Measurements from ENCODE around the gene RGL1. TPM values are rescaled to one million over a fixed set of nuclear protein-coding genes. Genes with fewer than 3 reads are reported as not detected.

The RGL1 gene
- total RNA-seq, 1 experiment from 2014 or later, result 74.0 TPM

GRCh38 chr1:183764981-183765380 is 39.9 kb upstream of the RGL1 start:
- intact Hi-C loops (cut with micrococcal nuclease; ENCODE audit: unreplicated experiment), result no loop called here
- no peak overlapping the region for H3K4me3 ChIP-seq (ENCODE audit: low read depth, low read length, poor library complexity, severe bottlenecking)
- H3K36me3 ChIP-seq (ENCODE audit: insufficient read depth, low read length, poor library complexity, severe bottlenecking), result no peaks in the 10 kb centered on the region
- H3K27ac ChIP-seq (ENCODE audit: low read depth, low read length, poor library complexity, severe bottlenecking), result no peak overlapping the region
- no peak for TF ChIP-seq CTCF (conservative IDR thresholded peaks at IDR 0.05; ENCODE audit: low read depth, low read length)
- H3K9me3 ChIP-seq (ENCODE audit: low read depth, low read length, poor library complexity, severe bottlenecking), result peaks cover 27% of the 10 kb centered on the region
- BruUV-seq (replicated peaks), result no TSS peak
- CTCF ChIA-PET, result no interaction called here
- H3K4me1 ChIP-seq (ENCODE audit: insufficient read depth, low read length, poor library complexity, severe bottlenecking), result no peaks in the 10 kb centered on the region
- DNase-seq (ENCODE audit: low spot score), result no peak
- POLR2A ChIA-PET (ENCODE audit: low non-redundant PET), result no interaction called here
- H3K27me3 ChIP-seq (replicated peaks; ENCODE audit: insufficient read depth, low read depth, low read length, poor library complexity), result no peaks in the 10 kb centered on the region

GRCh38 chr1:183769956-183770815 is 34.7 kb upstream of the RGL1 start:
- no peak overlapping the region for H3K4me3 ChIP-seq (ENCODE audit: low read depth, low read length, poor library complexity, severe bottlenecking)
- H3K4me1 ChIP-seq (ENCODE audit: insufficient read depth, low read length, poor library complexity, severe bottlenecking), result no peaks in the 10 kb centered on the region
- H3K27ac ChIP-seq (ENCODE audit: low read depth, low read length, poor library complexity, severe bottlenecking), result no peak overlapping the region
- CTCF ChIA-PET, result no interaction called here
- intact Hi-C loops (cut with micrococcal nuclease; ENCODE audit: unreplicated experiment), result loop anchor here (10.0 kb wide), 1 partner anchor 1915 kb away; no protein-coding TSS in a partner anchor
- no peak for TF ChIP-seq CTCF (conservative IDR thresholded peaks at IDR 0.05; ENCODE audit: low read depth, low read length)
- TF ChIP-seq EZH2 (IDR thresholded peaks at IDR 0.05; ENCODE audit: borderline replicate concordance, low read depth, low read length, poor library complexity, severe bottlenecking), result no peak
- no TSS peak for BruUV-seq (replicated peaks)
- DNase-seq (ENCODE audit: low spot score), result no peak
- H3K9me3 ChIP-seq (ENCODE audit: low read depth, low read length, poor library complexity, severe bottlenecking), result peaks cover 31% of the 10 kb centered on the region
- no peaks in the 10 kb centered on the region for H3K27me3 ChIP-seq (replicated peaks; ENCODE audit: insufficient read depth, low read depth, low read length, poor library complexity)
- peaks cover 12% of the 10 kb centered on the region for H3K36me3 ChIP-seq (ENCODE audit: insufficient read depth, low read length, poor library complexity, severe bottlenecking)
- POLR2A ChIA-PET (ENCODE audit: low non-redundant PET), result no interaction called here

GRCh38 chr1:183770816-183771128 is 34.1 kb upstream of the RGL1 start:
- H3K9me3 ChIP-seq (ENCODE audit: low read depth, low read length, poor library complexity, severe bottlenecking), result peaks cover 33% of the 10 kb centered on the region

More at GRCh38 chr1:183770816-183771128, 34.1 kb upstream of the RGL1 start:
- Histone ChIP-seq H3K36me3 (ENCODE audit: insufficient read depth, low read length, poor library complexity, severe bottlenecking) (peaks cover 17% of the 10 kb centered on the region), H3K4me1 (ENCODE audit: insufficient read depth, low read length, poor library complexity, severe bottlenecking) (no peaks in the 10 kb centered on the region), H3K27ac (ENCODE audit: low read depth, low read length, poor library complexity, severe bottlenecking) (no peak overlapping the region), H3K4me3 (ENCODE audit: low read depth, low read length, poor library complexity, severe bottlenecking) (no peak overlapping the region), H3K27me3 (replicated peaks; ENCODE audit: insufficient read depth, low read depth, low read length, poor library complexity) (no peaks in the 10 kb centered on the region)
- ChIA-PET CTCF (no interaction called here), POLR2A (ENCODE audit: low non-redundant PET) (no interaction called here)
- intact Hi-C loops (cut with micrococcal nuclease; ENCODE audit: unreplicated experiment), result loop anchor here (10.0 kb wide), 1 partner anchor 1914 kb away; no protein-coding TSS in a partner anchor
- BruUV-seq (replicated peaks), result no TSS peak
- no peak for DNase-seq (ENCODE audit: low spot score)
- no peak for TF ChIP-seq CTCF (conservative IDR thresholded peaks at IDR 0.05; ENCODE audit: low read depth, low read length)
- TF ChIP-seq EZH2 (IDR thresholded peaks at IDR 0.05; ENCODE audit: borderline replicate concordance, low read depth, low read length, poor library complexity, severe bottlenecking), result no peak

Measured in A673 (cell line).